Endodermal cell (in vitro differentiated cells): ENCODE measurements around the gene DRAM1. TPM values are rescaled to one million over a fixed set of nuclear protein-coding genes. Genes with fewer than 3 reads are reported as not detected.

ENCODE experiments used
- DNase-seq: peaks from one replicate; pipeline ENCODE4 v3.0.0-alpha.2; 2017
- H3K27ac ChIP-seq: 2 replicates; pipeline ENCODE4 v1.5.1; 2013; ENCODE audit warnings: mild to moderate bottlenecking, low read depth, low read length, moderate library complexity
- H3K27me3 ChIP-seq: 2 replicates; pipeline ENCODE4 v1.6.1; 2013; ENCODE audit warnings: mild to moderate bottlenecking, low read length, moderate library complexity; ENCODE audit not compliant: insufficient read depth, control insufficient read depth, poor library complexity, severe bottlenecking
- H3K36me3 ChIP-seq: 2 replicates; pipeline ENCODE4 v1.7.0; 2013; ENCODE audit warnings: mild to moderate bottlenecking, low read length, moderate library complexity; ENCODE audit not compliant: control insufficient read depth, insufficient read depth
- H3K4me1 ChIP-seq: one replicate; pipeline ENCODE4 v1.7.0; 2013; ENCODE audit warnings: low read length; ENCODE audit not compliant: control insufficient read depth, insufficient read depth
- H3K4me3 ChIP-seq: 2 replicates; pipeline ENCODE4 v1.5.1; 2013; ENCODE audit warnings: mild to moderate bottlenecking, low read length, moderate library complexity
- H3K9ac ChIP-seq: 2 replicates; pipeline ENCODE4 v1.6.1; 2013; ENCODE audit warnings: mild to moderate bottlenecking, low read length, moderate library complexity; ENCODE audit not compliant: poor library complexity, severe bottlenecking; ENCODE audit errors: extremely low read depth
- H3K9me3 ChIP-seq: 2 replicates; pipeline ENCODE4 v1.6.1; 2013; ENCODE audit warnings: mild to moderate bottlenecking, low read length, moderate library complexity; ENCODE audit not compliant: control insufficient read depth
- H3K27ac Mint-ChIP-seq: 2 replicates; pipeline ENCODE4 v1.8.0; 2020; ENCODE audit warnings: mixed read lengths
- H3K27me3 Mint-ChIP-seq: 2 replicates; pipeline ENCODE4 v1.8.0; 2021; ENCODE audit warnings: mild to moderate bottlenecking, mixed read lengths; ENCODE audit not compliant: insufficient read depth
- H3K36me3 Mint-ChIP-seq: 2 replicates; pipeline ENCODE4 v1.8.0; 2020; ENCODE audit warnings: low read depth, mixed read lengths
- H3K4me1 Mint-ChIP-seq: 2 replicates; pipeline ENCODE4 v1.8.0; 2020; ENCODE audit warnings: mixed read lengths
- H3K4me3 Mint-ChIP-seq: 2 replicates; pipeline ENCODE4 v1.8.0; 2020; ENCODE audit warnings: mild to moderate bottlenecking, moderate library complexity, mixed read lengths
- H3K9me3 Mint-ChIP-seq: 2 replicates; pipeline ENCODE4 v1.8.0; 2020; ENCODE audit warnings: mild to moderate bottlenecking, mixed read lengths
- CTCF ChIP-seq: fragments of 200-600 bp; sonication (generic); conservative IDR thresholded peaks from 2 replicates; pipeline ENCODE4 v1.5.0; 2021; ENCODE audit warnings: antibody characterized with exemption, mild to moderate bottlenecking
- WGBS, 2 experiments: methylation state at CpG; one replicate each; pipeline versions ENCODE4 v1.1.5 to v1.1.7; 2013; ENCODE audit warnings: missing lambda C conversion rate in 2 of 2, mixed read lengths in 1 of 2; ENCODE audit not compliant: insufficient coverage in 1 of 2, insufficient read length in 1 of 2; 5-methylcytosine and 5-hydroxymethylcytosine counted together
- long read RNA-seq, 4 experiments: library from polyadenylated mRNA in 2 of 4; library from RNA in 1 of 4; library from capped mRNA in 1 of 4; stranded (forward) in 3 of 4; unstranded in 1 of 4; transcript quantifications; one replicate each; pipeline ENCODE4 v2.0.0, GENCODE V29; 2020 to 2021; ENCODE audit warnings: inconsistent platforms in 1 of 4
- polyA plus RNA-seq, 2 experiments: library from polyadenylated mRNA; stranded (reverse); fragments of 50-300 nt; gene quantifications; one replicate each; pipeline ENCODE4 v1.2.3, GENCODE V29; 2013
- total RNA-seq, 2 donors: library from RNA; stranded (reverse); fragmentation: NEBNext Ultra II Directional in 1 of 2; extraction: Animal tissue kit (Norgen Biotek cat#: 25700) in 1 of 2; gene quantifications; 2 replicates in 1 of 2; 3 replicates in 1 of 2; pipeline ENCODE4 v1.2.1, GENCODE V29; 2021

DRAM1 gene
- 1 to 10 TPM in 1 of 2 donors, under 1 TPM in 1; 0.91 to 1.3 TPM for total RNA-seq
- polyA plus RNA-seq (2013, experiment 1 of 2), result 3.5 TPM
- polyA plus RNA-seq (2013, experiment 2 of 2), result 3.1 TPM
- long read RNA-seq, experiment 1, result 0 reads
- long read RNA-seq, experiment 2, partial matches to known transcripts, result 0 of 3 reads
- long read RNA-seq, experiment 2, other reads (novel, unspliced or antisense), result 0 of 3 reads
- long read RNA-seq, experiment 3, transcript DRAM1-201 (7 exons, 3,519 nt), result major isoform, 5 of 8 reads
- long read RNA-seq, experiment 3, partial matches to known transcripts, result 0 of 8 reads
- long read RNA-seq, experiment 3, other reads (novel, unspliced or antisense), result 3 of 8 reads
- long read RNA-seq, experiment 4, partial matches to known transcripts, result 0 of 1 reads
- long read RNA-seq, experiment 4, other reads (novel, unspliced or antisense), result 1 of 1 reads

GRCh38 chr12:101876861-101877805, at the start of gene DRAM1:
DRAM1 (plus strand) TSS chr12:101877580; CDS start chr12:101877790, 210 bp downstream.
- peaks cover 13% of the 10 kb centered on the region for H3K27me3 Mint-ChIP-seq
- H3K27me3 ChIP-seq, result peaks cover 12% of the 10 kb centered on the region
- H3K27ac ChIP-seq, result no peak within 1 kb of the TSS
- H3K4me3 ChIP-seq, result peak within 1 kb of the TSS; percentile 81
- peak within 1 kb of the TSS; percentile 79 for H3K27ac Mint-ChIP-seq
- H3K9me3 Mint-ChIP-seq, result no peaks in the 10 kb centered on the region
- H3K4me1 Mint-ChIP-seq, result peaks cover 4% of the 10 kb centered on the region
- H3K9ac ChIP-seq, result peak within 1 kb of the TSS; percentile 55
- H3K36me3 ChIP-seq, result no peaks in the 10 kb centered on the region
- peak within 1 kb of the TSS; percentile 73 for H3K4me3 Mint-ChIP-seq
- H3K4me1 ChIP-seq, result no peaks in the 10 kb centered on the region
- no peaks in the 10 kb centered on the region for H3K9me3 ChIP-seq
- 8 to 24% methylated on average over 23 to 105 of the region's 105 CpGs for WGBS, 2 experiments
- peak; percentile 96 for DNase-seq
- peak; percentile 40 for TF ChIP-seq CTCF
- H3K36me3 Mint-ChIP-seq, result no peaks in the 10 kb centered on the region

- peak overlapping the region; percentile 91 for H3K4me3 Mint-ChIP-seq
- no peak overlapping the region for H3K4me3 ChIP-seq
- peaks cover 14% of the 10 kb centered on the region for H3K4me1 Mint-ChIP-seq
- H3K4me1 ChIP-seq, result peaks cover 6% of the 10 kb centered on the region
- no peak for DNase-seq
- H3K27ac ChIP-seq, result no peak overlapping the region
- no peaks in the 10 kb centered on the region for H3K36me3 Mint-ChIP-seq
- no peaks in the 10 kb centered on the region for H3K27me3 Mint-ChIP-seq
- H3K9ac ChIP-seq, result no peak overlapping the region
- 90 to 94% methylated on average over 6 of the region's 6 CpGs for WGBS, 2 experiments
- no peak for TF ChIP-seq CTCF
- no peaks in the 10 kb centered on the region for H3K9me3 ChIP-seq
- no peaks in the 10 kb centered on the region for H3K9me3 Mint-ChIP-seq
- H3K36me3 ChIP-seq, result no peaks in the 10 kb centered on the region
- H3K27me3 ChIP-seq, result no peaks in the 10 kb centered on the region
- H3K27ac Mint-ChIP-seq, result no peak overlapping the region
Measured at GRCh38 chr12:101828463-101829196, 48.8 kb upstream of the DRAM1 start.
